PC-9 (cell line): ENCODE data around the gene ELMO3.

Experiments
- EZH2 ChIP-seq: fragments of 200-600 bp; sonication (generic); IDR thresholded peaks from 2 replicates; pipeline ENCODE4 v1.8.0; 2017; ENCODE audit warnings: antibody characterized with exemption, low read depth
- TF ChIP-seq, protein P1 (sequence below): fragments of 200-600 bp; sonication (generic); conservative IDR thresholded peaks from 2 replicates; pipeline ENCODE4 v1.6.1; 2017; ENCODE audit warnings: mixed run types, antibody characterized with exemption, mild to moderate bottlenecking, moderate library complexity

DNA sequence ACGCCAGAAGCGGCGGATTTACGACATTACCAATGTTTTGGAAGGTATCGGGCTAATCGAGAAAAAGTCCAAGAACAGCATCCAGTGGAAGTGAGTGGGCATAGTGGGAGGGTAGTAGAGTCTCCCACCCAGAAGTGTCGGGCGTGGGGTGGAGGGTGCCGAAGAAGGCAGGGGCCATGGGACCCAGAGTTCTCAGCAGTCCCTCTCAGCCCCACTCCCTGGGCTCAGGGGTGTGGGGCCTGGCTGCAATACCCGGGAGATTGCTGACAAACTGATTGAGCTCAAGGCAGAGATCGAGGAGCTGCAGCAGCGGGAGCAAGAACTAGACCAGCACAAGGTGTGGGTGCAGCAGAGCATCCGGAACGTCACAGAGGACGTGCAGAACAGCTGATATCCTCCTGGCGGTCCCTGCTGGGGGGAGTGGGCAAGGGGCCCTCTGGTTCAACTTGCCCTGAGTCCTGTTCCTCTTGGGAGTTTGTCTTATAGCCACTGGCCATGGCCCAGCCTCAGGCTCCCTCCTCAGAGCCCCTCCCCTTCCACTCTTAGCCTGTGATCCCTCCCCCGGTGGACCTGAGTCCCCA lies 6.1 kb upstream of the ELMO3 start:
- no peak for TF ChIP-seq EZH2
- TF ChIP-seq, protein P1, sequence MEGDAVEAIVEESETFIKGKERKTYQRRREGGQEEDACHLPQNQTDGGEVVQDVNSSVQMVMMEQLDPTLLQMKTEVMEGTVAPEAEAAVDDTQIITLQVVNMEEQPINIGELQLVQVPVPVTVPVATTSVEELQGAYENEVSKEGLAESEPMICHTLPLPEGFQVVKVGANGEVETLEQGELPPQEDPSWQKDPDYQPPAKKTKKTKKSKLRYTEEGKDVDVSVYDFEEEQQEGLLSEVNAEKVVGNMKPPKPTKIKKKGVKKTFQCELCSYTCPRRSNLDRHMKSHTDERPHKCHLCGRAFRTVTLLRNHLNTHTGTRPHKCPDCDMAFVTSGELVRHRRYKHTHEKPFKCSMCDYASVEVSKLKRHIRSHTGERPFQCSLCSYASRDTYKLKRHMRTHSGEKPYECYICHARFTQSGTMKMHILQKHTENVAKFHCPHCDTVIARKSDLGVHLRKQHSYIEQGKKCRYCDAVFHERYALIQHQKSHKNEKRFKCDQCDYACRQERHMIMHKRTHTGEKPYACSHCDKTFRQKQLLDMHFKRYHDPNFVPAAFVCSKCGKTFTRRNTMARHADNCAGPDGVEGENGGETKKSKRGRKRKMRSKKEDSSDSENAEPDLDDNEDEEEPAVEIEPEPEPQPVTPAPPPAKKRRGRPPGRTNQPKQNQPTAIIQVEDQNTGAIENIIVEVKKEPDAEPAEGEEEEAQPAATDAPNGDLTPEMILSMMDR = no peak
